GM23338 (cell line): Measurements from ENCODE around the gene SURF4. TPM values are rescaled to one million over a fixed set of nuclear protein-coding genes. Genes with fewer than 3 reads are reported as not detected.

ENCODE experiments used
- ATAC-seq: fragments of 200-7000 bp; cut with Tn5 transposase; 3 replicates; pipeline ENCODE4 v1.9.1; 2020
- DNase-seq: peaks from one replicate; pipeline ENCODE4 v3.0.0-alpha.2; 2015; ENCODE audit warnings: low spot score
- H2AFZ ChIP-seq: fragments of 200-600 bp; sonication (generic); 2 replicates; pipeline ENCODE4 v1.8.0; 2016; ENCODE audit warnings: antibody characterized with exemption, mild to moderate bottlenecking, moderate library complexity
- H3F3A ChIP-seq: fragments of 200-600 bp; sonication (generic); replicated peaks from 2 replicates; pipeline ENCODE4 v1.8.0; 2017; ENCODE audit warnings: antibody characterized with exemption, mixed run types, low read depth
- H3K27ac ChIP-seq: fragments of 200-600 bp; sonication (generic); 2 replicates; pipeline ENCODE4 v1.6.1; 2016; ENCODE audit warnings: low read depth
- H3K27me3 ChIP-seq: fragments of 200-600 bp; sonication (generic); 2 replicates; pipeline ENCODE4 v1.8.0; 2016; ENCODE audit warnings: mild to moderate bottlenecking, mixed run types, moderate library complexity; ENCODE audit not compliant: insufficient read depth
- H3K36me3 ChIP-seq: fragments of 200-600 bp; sonication (generic); 2 replicates; pipeline ENCODE4 v1.8.0; 2016; ENCODE audit warnings: mild to moderate bottlenecking; ENCODE audit not compliant: insufficient read depth
- H3K4me1 ChIP-seq: fragments of 200-600 bp; sonication (generic); 2 replicates; pipeline ENCODE4 v1.8.0; 2016; ENCODE audit warnings: mild to moderate bottlenecking, moderate library complexity; ENCODE audit not compliant: insufficient read depth
- H3K4me2 ChIP-seq: fragments of 200-600 bp; sonication (generic); 2 replicates; pipeline ENCODE4 v1.7.1; 2017; ENCODE audit warnings: mixed run types
- H3K4me3 ChIP-seq: fragments of 200-600 bp; sonication (generic); 2 replicates; pipeline ENCODE4 v1.6.1; 2016; ENCODE audit warnings: mixed run types
- H3K79me2 ChIP-seq: fragments of 200-600 bp; sonication (generic); replicated peaks from 2 replicates; pipeline ENCODE4 v1.8.0; 2017; ENCODE audit warnings: mild to moderate bottlenecking; ENCODE audit not compliant: insufficient read depth
- H3K9me2 ChIP-seq: fragments of 200-600 bp; sonication (generic); 2 replicates; pipeline ENCODE4 v1.8.0; 2017; ENCODE audit not compliant: insufficient read depth
- H4K20me1 ChIP-seq: fragments of 200-600 bp; sonication (generic); replicated peaks from 2 replicates; pipeline ENCODE4 v1.8.0; 2017; ENCODE audit warnings: mild to moderate bottlenecking; ENCODE audit not compliant: insufficient read depth
- H3K27ac Mint-ChIP-seq: 2 replicates; pipeline ENCODE4 v1.8.0; 2020; ENCODE audit warnings: inconsistent platforms, mild to moderate bottlenecking, moderate library complexity, mixed read lengths
- H3K27me3 Mint-ChIP-seq: 3 replicates; pipeline ENCODE4 v1.8.0; 2022; ENCODE audit warnings: low read depth, mild to moderate bottlenecking, moderate library complexity, mixed read lengths, inconsistent platforms; ENCODE audit not compliant: insufficient read depth, poor library complexity
- H3K36me3 Mint-ChIP-seq: 3 replicates; pipeline ENCODE4 v1.8.0; 2021; ENCODE audit warnings: low read depth, mild to moderate bottlenecking, inconsistent platforms, moderate library complexity, mixed read lengths
- H3K4me1 Mint-ChIP-seq: 3 replicates; pipeline ENCODE4 v1.8.0; 2020; ENCODE audit warnings: mild to moderate bottlenecking, inconsistent platforms, mixed read lengths
- H3K4me3 Mint-ChIP-seq: 3 replicates; pipeline ENCODE4 v1.8.0; 2021; ENCODE audit warnings: moderate library complexity, mild to moderate bottlenecking, inconsistent platforms, mixed read lengths
- H3K9me3 Mint-ChIP-seq: 3 replicates; pipeline ENCODE4 v1.8.0; 2020; ENCODE audit warnings: moderate library complexity, mild to moderate bottlenecking, inconsistent platforms, mixed read lengths
- CREB1 ChIP-seq: fragments of 250-450 bp; sonication (Bioruptor Pico); IDR thresholded peaks from 2 replicates; pipeline ENCODE4 v1.5.0; 2020; ENCODE audit warnings: low read depth, mild to moderate bottlenecking, moderate library complexity
- ETS1 ChIP-seq: IDR thresholded peaks from 2 replicates; pipeline ENCODE4 v1.6.1; 2016; ENCODE audit warnings: antibody characterized with exemption
- EZH2phosphoT487 ChIP-seq: fragments of 200-600 bp; sonication (generic); IDR thresholded peaks from one replicate; pipeline ENCODE4 v1.8.1; 2018; ENCODE audit warnings: antibody characterized with exemption; ENCODE audit not compliant: unreplicated experiment
- JUNB ChIP-seq: IDR thresholded peaks from one replicate; pipeline ENCODE4 v1.6.1; 2016; ENCODE audit warnings: antibody characterized with exemption; ENCODE audit not compliant: unreplicated experiment
- NANOG ChIP-seq: IDR thresholded peaks from 2 replicates; pipeline ENCODE4 v1.6.1; 2016; ENCODE audit warnings: antibody characterized with exemption, borderline replicate concordance
- POLR2AphosphoS5 ChIP-seq: IDR thresholded peaks from 2 replicates; pipeline ENCODE4 v1.6.1; 2016; ENCODE audit warnings: antibody characterized with exemption, low read depth
- REST ChIP-seq: IDR thresholded peaks from one replicate; pipeline ENCODE4 v1.6.1; 2018; ENCODE audit warnings: antibody characterized with exemption; ENCODE audit not compliant: unreplicated experiment
- STAT1 ChIP-seq: IDR thresholded peaks from one replicate; pipeline ENCODE4 v1.6.1; 2016; ENCODE audit warnings: antibody characterized with exemption; ENCODE audit not compliant: unreplicated experiment
- ZNF114 ChIP-seq: fragments of 250-450 bp; sonication (Bioruptor Pico); IDR thresholded peaks from 2 replicates; pipeline ENCODE4 v1.5.0; 2020; ENCODE audit warnings: mild to moderate bottlenecking, moderate library complexity
- ZNF331 ChIP-seq: fragments of 250-450 bp; sonication (Bioruptor Pico); IDR thresholded peaks from 2 replicates; pipeline ENCODE4 v1.5.0; 2020; ENCODE audit warnings: low read depth, mild to moderate bottlenecking, moderate library complexity
- ZNF462 ChIP-seq: fragments of 250-450 bp; sonication (Bioruptor Pico); IDR thresholded peaks from 2 replicates; pipeline ENCODE4 v1.5.0; 2020; ENCODE audit warnings: mild to moderate bottlenecking, moderate library complexity
- polyA plus RNA-seq: library from polyadenylated mRNA; unstranded; fragments of >200 nt; fragmentation: Nextera tagmentation; extraction: Ambion mirVana; gene quantifications from 2 replicates; pipeline ENCODE4 v1.2.1, GENCODE V29; 2016
- total RNA-seq: library from RNA; depleted of rRNA; stranded (reverse); fragments of >200 nt; shearing (Covaris generic); gene quantifications from 2 replicates; pipeline ENCODE4 v1.2.3, GENCODE V29; 2014

The SURF4 gene
- total and polyA plus RNA-seq, 2 experiments from 2014 or later: 66.3 to 242 TPM

GRCh38 chr9:133378408-133378962, 2.6 kb upstream of the SURF4 start (continued):
- no peak for TF ChIP-seq ZNF462 (CRISPR knock-in tag)
- no peak for TF ChIP-seq POLR2AphosphoS5
- TF ChIP-seq STAT1: no peak

- peaks cover 11% of the 10 kb centered on the region for H3K36me3 Mint-ChIP-seq
- Histone ChIP-seq H3K79me2 (peaks cover 28% of the 10 kb centered on the region), H2AFZ (no peak overlapping the region), H3K27ac (no peak overlapping the region), H3K4me1 (peaks cover 10% of the 10 kb centered on the region; the same call in 1 of the 2 replicates), H3K9me2 (peaks cover 10% of the 10 kb centered on the region; the same call in 1 of the 2 replicates), H4K20me1 (peaks cover 22% of the 10 kb centered on the region), H3K4me3 (no peak overlapping the region), H3K27me3 (peaks cover 13% of the 10 kb centered on the region), H3K36me3 (peaks cover 3% of the 10 kb centered on the region; the same call in 1 of the 2 replicates), H3F3A (no peaks in the 10 kb centered on the region), H3K4me2 (no peak overlapping the region)
- H3K27ac Mint-ChIP-seq: no peak overlapping the region
- H3K4me3 Mint-ChIP-seq: no peak overlapping the region
- H3K4me1 Mint-ChIP-seq: peaks cover 7% of the 10 kb centered on the region; the same call in 2 of the 3 replicates
- H3K9me3 Mint-ChIP-seq: peaks cover 14% of the 10 kb centered on the region; the same call in 2 of the 3 replicates
- ATAC-seq: no peak
- H3K27me3 Mint-ChIP-seq: peaks cover 29% of the 10 kb centered on the region
- no peak for DNase-seq
- no peak for TF ChIP-seq NANOG
- no peak for TF ChIP-seq REST
- no peak for TF ChIP-seq CREB1 (CRISPR knock-in tag)
- TF ChIP-seq ZNF114 (CRISPR knock-in tag): no peak
- TF ChIP-seq STAT1: no peak
- TF ChIP-seq POLR2AphosphoS5: no peak
- TF ChIP-seq ETS1: no peak
- no peak for TF ChIP-seq EZH2phosphoT487
- TF ChIP-seq ZNF331 (CRISPR knock-in tag): no peak
- TF ChIP-seq JUNB: no peak
Observed at GRCh38 chr9:133377721-133378216, 1.9 kb upstream of the SURF4 start.
